Prostate gland (tissue), 2 donors: Measurements from ENCODE around the gene KCND1.

Experiments used
- POLR2A ChIP-seq: fragments of 450-650 bp; IDR thresholded peaks from one replicate; pipeline ENCODE4 v1.6.1; 2016; ENCODE audit warnings: antibody characterized with exemption, mild to moderate bottlenecking
- POLR2AphosphoS5 ChIP-seq: sonication (generic); formaldehyde crosslinking; IDR thresholded peaks from one replicate; pipeline ENCODE4 v1.6.1; 2017; ENCODE audit warnings: antibody characterized with exemption
- TF ChIP-seq, protein P1 (sequence below), 4 experiments: fragments of 200-600 bp in 2 of 4; fragments of 450-650 bp in 2 of 4; sonication (generic) in 2 of 4; IDR thresholded peaks; 1 replicate in 3 of 4; 2 replicates in 1 of 4; pipeline ENCODE4 v1.5.1; 2016 to 2019; ENCODE audit warnings: antibody characterized with exemption in 4 of 4, mild to moderate bottlenecking in 2 of 4, moderate library complexity in 2 of 4

DNA sequence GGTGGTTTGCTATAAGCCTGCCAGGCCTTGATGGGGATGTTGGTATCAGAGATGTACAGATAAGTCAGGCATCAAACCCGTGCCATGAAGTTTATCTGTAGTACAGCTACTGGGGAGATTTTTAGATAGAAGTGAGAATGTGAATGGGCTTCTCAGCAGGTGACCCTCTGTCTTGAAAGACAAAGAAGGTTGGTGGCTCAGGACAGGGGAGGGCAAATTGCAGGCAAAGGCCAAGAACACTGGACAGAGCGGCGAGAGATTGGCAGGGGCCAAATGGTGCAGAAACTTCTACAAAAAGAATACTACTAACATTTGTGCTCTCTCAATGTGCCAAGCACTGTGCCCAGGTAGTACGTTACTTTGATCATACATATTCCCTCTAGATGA is 50.9 kb downstream of the KCND1 start:
- TF ChIP-seq, protein P1, sequence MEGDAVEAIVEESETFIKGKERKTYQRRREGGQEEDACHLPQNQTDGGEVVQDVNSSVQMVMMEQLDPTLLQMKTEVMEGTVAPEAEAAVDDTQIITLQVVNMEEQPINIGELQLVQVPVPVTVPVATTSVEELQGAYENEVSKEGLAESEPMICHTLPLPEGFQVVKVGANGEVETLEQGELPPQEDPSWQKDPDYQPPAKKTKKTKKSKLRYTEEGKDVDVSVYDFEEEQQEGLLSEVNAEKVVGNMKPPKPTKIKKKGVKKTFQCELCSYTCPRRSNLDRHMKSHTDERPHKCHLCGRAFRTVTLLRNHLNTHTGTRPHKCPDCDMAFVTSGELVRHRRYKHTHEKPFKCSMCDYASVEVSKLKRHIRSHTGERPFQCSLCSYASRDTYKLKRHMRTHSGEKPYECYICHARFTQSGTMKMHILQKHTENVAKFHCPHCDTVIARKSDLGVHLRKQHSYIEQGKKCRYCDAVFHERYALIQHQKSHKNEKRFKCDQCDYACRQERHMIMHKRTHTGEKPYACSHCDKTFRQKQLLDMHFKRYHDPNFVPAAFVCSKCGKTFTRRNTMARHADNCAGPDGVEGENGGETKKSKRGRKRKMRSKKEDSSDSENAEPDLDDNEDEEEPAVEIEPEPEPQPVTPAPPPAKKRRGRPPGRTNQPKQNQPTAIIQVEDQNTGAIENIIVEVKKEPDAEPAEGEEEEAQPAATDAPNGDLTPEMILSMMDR (IDR thresholded peaks at IDR 0.05), result no peak
- TF ChIP-seq POLR2AphosphoS5 (no peak), POLR2A (no peak)
